GM19023 (cell line): ENCODE measurements around the gene AKT1S1.

Source experiments
- ATAC-seq: cut with Tn5 transposase; IDR thresholded peaks from one replicate; pipeline ENCODE4 v1.9.1; 2021; ENCODE audit warnings: mild to moderate bottlenecking, moderate library complexity; ENCODE audit not compliant: unreplicated experiment

The AKT1S1 gene

DNA sequence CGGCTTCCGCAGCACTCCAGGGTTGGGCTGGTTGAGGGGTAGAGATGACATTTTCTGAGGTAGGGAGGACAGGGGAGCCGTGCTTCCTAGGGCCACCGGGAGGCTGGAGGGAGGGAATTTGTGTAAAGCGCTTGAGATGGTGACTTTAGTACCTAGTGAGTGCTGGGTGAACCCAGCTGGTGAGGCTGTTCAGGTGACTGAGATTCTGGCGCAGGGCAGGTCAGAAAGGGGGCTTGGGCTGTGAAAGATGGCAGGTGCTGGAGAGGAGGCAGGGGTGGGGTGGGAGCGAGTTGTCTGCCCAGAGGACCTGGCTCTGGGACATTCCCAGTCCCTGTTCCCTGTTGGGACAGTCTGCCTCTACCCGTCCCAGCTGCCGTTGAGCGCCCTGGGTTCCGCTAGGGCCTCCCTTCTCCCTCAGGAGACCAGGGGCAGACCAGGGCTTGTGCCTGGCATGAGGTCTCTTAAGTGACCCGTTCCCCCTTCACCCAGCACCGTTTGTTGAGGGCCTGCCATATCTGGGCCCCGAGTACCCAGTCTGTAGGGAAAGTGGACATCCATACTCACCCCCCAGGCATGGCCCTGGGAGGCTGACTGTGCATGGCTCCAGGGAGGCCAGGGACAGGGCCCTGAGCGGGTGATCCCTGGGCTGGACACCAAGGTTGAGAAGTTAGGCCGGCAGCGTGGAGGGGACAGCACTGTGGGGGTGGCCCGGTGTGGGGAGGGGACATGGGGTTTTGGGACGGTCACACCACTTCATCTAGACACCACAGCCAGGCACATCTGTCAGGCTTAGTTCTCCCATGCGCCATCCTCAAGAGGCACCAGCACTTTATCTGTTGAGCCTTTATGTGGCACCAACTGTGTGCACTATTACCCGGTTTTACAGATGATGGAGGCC lies 21.2 kb downstream of the AKT1S1 start:
- no peak for ATAC-seq

DNA sequence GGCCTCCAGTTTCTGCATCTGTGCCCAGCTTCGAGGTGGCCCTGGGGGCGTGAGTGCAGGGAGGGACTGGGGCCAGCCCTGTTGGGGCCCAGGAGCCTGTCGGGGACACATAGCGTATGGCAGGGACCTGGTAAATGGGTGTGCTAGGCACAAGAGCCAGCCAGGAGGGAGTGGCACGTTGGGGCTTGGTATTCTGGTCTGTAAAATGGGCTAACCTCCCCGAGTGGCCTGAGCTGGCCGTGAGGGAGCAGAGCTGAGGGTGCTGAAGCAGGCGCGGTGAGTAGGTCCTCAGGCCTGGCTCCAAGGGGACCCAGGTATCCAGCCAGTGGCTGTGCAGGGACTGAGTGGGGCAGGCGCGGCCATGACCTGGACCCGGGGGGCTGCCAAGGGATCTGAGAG lies 21.9 kb downstream of the AKT1S1 start:
- ATAC-seq, result no peak

DNA sequence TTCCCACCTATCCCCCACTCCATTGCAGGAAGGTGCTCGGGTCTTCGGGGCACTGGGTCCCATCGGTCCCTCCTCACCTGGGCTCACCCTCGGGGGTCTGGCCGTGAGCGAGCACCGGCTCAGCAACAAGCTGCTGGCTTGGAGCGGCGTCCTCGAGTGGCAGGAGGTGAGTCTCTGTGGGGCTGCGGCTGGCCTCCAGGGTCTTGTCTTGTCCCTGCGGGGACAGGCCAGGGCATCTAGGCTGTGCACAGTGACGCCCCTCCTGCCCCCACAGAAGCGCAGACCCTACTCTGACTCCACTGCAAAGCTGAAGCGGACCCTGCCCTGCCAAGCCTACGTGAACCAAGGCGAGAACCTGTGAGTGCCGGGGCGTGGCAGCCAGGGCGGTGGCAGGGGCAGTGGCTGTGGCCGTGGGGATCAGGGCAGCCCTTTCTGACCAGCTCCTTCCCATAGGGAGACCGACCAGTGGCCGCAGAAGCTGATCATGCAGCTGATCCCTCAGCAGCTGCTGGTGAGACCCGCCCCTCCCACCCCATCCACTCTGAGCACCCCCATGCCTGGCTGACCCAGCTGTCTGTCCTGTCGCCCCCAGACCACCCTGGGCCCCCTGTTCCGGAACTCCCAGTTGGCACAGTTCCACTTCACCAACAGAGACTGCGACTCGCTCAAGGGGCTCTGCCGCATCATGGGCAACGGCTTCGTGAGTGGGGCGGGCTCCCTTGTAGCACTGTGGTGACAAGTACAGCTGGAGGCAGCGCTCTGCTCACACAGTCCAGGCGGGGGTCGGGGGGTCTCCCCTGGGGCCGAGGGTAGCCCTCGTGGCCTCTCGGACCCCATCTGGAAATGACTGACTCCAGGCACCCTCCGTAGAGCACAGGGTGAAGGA lies 22.5 kb downstream of the AKT1S1 start:
- no peak for ATAC-seq

DNA sequence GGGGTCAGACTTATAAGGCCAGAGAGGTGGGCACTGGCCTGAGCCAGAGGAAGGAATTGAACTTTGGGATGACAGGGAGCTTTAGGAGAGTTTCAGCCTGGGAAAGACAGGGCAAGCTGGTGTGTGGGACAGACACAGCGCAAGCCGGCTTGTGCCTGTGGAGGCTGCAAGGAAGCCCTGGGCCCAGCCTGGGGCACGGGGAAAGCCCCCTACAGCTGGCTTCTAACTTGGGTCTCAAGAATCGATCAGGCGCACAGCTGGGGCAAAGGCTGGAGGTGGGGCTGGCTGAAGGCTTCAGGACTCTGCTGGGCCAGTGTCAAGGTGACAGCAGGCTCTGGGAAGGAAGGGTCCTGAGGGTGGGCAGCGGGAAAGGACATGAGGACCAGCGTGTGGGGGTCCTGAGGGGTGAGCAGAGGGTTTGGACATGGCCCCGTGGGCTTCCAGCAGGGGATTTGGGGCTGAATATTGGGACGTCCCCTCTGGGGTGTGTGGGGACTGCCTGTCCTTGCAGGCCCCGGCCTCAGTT lies 23.2 kb downstream of the AKT1S1 start:
- no peak for ATAC-seq

DNA sequence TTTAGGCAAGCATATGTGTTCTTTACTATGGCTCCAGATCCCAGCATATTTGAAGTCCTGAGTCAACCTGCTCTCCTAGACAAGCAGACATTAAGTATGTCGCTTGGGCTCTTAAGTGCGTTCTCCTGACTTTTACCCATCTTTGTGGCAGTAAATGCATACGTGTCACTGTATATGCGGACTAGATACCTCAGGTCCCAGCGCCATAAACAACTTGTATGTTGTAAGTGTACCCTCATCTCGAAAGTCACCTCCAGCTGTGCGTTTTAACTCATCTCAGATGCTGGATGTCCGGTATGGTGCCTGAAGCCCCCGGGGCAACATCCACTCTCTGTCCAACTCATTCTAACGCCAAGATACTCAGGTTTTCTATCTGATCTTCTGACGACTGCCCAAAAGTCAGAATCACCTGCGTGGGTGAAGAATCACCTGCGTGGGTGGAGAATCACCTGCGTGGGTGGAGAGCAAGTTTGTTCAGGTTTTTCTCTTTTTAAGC lies 24.5 kb downstream of the AKT1S1 start:
- ATAC-seq, result no peak

DNA sequence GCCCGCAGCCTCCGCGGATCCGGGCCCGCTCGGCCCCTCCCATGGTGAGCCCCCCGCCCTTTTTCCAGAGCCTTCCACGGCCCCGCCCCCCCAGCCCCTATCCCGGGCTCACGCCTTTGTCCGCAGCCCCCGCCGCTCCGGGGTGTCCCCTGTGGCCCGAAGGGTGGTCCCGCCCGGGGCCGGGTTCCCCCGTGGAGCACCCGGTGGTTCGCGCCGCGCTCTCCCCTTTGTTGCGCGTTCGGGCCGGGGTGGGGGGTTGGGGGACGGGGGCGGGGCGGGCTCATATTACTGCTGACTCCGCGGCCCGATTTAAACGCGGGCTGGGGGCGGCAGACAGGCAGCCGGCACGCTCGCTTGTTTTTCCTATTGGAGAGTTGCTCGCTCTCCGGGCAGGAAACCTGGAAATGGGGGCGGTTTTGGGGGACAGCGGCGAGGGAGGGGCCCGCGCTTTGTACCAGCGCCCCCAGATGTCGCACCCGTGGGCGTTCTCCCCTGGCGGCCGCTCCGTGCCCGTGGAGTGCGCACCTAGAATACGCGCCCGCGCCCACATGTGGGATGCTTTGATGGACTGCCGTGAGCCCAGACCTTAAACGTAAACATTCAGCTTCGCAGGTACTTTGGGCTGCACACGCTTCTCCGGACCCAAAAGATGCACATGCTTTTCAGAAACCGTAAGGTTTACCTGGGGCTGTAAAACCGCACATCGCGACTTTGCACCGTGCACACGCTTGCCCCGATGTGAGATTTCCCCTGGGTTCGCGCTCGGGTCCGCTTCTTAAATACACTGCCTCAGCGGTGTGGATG lies 25.5 kb downstream of the AKT1S1 start:
- no peak for ATAC-seq

DNA sequence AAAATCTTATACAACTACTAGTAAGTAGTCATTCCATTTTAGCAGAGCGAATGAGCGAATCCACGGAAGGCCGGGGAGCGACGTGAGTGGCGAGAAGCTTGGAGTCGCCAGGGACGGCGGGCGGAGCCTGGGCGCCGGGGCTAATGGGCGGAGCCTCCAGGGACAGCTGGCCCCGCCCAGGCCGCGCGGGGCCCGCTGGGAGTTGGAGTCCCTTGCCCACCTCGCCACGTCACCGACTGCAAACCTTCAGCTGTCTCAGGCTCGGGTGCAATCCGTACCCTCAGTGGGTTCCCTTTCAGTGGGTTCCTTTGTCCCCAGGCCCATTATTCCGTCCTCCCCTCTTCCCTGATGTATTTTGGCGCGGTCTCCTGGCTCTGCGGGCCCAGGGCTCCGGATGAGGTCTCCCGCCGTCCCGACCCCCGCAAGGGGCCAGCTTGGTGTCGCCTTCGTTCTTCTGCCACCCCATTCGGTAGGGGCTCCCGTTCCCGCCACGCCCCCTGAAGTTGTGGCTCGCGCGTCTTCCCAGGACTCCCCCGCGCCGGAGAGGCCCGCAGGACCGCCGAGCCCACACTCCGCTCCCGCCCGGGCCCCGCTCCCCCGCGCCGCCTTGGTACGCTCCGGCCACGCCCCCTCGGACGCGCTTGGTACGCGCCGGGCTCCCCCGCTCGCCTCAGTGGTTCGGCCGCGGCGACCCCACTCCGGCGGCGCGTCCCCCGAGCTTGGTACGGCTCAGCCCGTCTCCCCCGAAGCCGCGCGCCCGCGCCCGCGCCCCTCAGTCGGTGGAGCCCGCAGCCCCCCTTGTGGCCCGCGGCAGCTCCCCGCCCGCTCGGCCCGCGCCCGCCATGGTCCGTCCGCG lies 26.4 kb downstream of the AKT1S1 start, which contains the start of gene PTOV1:
PTOV1 (plus strand) TSS at position 673 of the 856 bp plus-strand sequence.
- ATAC-seq, result peak; percentile 62

DNA sequence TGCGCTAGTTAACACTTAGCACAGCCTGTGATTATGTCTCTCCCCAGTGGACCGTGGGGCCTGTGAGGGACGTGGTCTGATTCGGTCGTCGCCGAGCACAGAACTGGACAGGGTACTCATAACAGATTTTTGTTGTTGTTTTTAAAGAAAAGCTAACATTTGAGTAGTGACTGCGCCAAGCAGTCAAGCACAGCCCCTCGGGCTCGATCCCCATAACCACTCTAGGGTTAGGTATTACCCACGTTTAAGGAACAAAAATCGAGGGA lies 27.0 kb downstream of the AKT1S1 start:
- no peak for ATAC-seq

DNA sequence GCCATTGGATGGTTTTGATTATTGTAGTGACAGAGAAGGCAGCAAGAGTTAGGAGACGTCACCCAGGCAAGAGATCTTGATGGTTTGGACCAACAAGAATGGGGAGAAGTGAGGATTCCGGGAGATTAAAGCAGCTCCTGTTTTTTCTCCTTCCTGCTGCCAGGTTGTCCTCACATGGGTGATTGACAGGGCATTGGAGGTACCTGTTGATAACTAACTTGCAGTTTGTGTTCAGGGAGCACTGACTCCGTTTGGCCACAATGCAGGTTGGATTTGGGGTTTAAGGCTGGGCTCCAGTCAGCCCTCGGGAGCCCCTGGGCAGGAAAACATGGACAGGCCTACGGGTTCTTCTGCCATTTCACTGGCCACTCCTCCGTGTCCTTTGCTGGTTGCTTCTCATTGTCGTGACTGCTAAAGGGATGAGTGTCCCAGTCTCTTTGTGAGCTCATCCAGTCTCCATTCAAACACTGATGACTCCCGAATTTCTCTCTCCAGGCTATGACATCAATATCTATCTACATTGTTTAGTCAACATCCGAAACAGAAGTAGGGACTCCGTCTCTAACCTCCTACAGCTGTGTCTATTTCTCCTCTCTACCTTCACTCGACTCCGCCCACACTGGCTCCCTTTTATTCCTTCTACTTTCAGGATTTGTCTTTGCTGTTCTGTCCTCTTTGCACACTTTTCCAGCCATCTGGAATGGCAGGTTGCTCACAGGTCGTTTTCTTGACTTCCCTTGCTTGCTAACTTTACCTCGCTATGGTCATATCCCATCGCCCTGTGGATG lies 27.5 kb downstream of the AKT1S1 start:
- ATAC-seq, result no peak

DNA sequence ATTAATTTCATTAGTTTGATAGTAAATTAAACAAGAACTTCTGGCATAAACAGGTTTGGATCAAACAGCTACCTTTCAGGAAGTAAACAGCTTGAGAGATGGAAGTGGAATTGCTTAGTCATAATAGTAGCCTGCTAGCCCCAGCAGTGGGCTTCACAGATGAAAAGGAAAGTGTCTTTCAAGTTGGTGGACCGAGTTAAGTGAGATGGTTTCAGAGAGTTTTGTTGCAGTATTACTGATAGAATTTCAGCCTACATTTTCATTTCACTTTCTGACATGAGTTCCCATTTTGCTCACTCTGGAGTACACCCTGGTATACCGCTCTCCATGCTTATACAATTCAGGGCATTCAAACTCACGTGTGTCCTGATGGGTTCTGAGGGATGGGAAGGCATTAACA lies 28.2 kb downstream of the AKT1S1 start:
- no peak for ATAC-seq

DNA sequence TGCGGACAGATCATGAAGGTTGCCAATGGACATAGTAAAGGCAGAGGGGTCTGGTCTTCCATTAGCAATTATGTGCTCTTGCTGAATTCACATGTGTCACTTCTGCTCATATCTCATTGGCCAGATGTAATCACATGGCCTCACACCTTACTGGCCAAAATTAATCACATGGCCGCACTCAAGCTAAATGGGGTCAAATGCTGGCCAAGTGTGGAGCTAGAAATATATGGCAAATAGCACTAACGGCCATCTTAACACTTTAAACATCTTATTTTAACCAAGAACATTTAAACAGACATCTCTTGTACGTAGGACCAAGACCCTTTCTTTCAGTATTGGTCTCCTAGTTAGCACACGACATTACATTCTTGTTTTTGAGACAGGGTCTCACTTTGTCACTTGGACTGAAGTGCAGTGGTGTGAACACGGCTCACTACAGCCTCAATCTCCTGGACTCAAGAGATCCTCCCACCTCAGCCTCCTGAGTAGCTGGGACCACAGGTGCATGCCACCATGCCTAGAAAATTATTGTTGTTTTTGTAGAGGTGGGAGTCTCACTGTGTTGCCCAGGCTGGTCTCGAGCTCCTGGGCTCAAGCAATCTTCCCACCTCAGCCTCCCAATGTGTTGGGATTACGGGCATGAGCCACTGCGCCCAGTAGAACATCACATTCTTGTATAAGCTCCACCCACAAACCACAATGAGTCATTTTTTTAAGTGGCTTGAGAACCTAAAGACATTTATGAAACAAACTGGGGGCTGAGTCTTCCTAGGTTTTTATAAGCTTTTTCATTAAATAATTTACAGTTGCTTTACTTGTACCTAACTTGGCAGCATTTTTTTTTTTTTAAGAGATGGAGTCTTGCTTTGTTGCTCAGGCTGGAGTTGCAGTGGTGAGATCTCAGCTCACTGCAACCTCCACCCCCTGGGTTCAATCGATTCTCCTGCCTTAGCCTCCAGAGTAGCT lies 29.1 kb downstream of the AKT1S1 start:
- no peak for ATAC-seq

DNA sequence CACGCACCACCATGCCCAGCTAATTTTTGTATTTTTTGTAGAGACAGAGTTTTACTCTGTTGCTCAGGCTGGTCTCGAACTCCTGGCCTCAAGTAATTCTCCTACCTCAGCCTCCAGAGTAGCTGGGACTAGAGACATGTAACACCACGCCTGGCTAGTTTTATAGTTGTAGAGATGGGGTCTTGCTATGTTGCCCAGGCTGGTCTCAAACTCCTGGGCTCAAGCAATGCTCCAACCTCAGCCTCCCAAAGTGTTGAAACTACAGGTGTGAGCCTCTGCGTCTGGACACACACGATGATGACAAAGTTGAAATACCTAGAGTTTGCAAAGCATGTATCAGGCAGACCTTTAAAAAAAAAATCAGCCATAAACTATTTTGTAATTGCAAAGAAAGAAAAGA lies 30.7 kb downstream of the AKT1S1 start:
- no peak for ATAC-seq

DNA sequence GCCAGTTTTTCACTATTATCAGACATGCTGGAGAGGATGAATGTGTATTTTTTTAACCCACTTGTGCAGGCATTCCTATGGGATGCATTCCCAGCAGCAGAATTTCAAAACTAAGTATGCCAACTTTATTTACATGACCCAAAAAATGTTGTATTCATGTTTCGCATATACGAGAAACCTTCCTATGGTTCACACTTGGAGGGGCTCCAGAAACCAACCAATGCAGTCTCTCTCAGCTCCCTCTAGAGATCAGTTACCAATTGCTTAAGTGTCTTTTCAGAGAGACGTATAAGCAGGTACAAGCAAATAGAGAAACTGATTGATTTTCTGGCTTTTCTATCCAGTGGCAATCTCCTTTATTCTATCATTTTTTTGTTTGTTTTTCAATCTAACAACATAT lies 31.7 kb downstream of the AKT1S1 start:
- ATAC-seq, result no peak

DNA sequence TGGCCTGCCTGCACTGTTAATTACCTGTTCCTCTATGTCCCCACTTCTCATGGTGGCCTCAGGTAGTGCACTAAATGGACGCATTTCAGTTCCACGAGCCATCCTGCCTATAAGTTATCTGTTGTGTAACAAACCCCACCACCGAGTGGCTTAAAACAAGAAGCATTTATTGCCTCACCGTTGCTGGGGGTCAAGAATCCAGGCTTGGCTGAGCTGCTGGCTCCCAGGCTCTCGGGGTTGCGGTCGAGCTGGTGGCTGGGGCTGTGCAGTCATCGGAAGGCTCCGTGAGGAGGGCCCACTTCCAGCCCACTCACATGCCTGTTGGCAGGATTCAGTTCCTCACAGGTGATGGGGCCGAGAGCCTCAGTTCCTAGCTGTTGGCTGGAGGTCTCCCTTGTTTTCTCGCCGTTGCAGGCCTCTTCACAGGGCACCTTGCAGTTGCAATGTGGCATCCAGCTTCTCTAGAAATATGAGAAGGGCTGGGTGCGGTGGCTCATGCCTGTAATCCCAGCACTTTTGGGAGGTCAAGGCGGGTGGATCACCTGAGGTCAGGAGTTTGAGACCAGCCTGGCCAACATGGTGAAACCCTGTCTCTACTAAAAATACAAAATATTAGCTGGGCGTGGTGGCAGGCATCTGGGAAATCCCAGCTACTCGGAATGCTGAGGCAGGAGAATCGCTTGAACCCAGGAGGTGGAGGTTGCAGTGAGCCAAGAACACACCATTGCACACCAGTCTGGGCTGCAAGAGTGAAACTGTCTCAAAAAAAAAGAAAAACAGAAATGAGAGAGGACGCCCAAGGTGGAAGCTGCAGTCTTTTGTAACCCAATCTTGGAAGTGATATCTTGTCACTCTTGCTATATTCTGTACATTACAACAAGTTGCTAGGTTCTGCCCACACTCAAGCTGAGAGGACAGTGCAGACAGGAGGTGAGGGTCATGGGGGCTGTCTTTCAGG lies 32.7 kb downstream of the AKT1S1 start:
- no peak for ATAC-seq

DNA sequence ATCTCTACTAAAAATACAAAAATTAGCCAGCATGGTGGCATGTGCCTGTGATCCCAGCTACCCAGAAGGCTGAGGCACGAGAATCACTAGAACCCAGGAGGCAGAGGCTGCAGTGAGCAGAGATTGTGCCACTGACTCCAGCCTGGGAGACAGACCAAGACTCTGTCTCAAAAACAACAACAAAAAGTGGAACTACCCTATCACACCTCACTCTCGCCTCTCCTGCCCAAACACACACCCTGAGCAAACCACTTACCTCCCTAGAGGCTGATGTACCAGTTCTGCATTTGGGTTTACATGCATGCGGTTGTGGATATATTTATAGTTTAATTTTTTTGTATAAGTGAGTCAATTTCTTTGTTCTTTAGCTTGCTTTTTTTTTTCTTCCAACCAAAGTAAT lies 33.9 kb downstream of the AKT1S1 start:
- no peak for ATAC-seq

DNA sequence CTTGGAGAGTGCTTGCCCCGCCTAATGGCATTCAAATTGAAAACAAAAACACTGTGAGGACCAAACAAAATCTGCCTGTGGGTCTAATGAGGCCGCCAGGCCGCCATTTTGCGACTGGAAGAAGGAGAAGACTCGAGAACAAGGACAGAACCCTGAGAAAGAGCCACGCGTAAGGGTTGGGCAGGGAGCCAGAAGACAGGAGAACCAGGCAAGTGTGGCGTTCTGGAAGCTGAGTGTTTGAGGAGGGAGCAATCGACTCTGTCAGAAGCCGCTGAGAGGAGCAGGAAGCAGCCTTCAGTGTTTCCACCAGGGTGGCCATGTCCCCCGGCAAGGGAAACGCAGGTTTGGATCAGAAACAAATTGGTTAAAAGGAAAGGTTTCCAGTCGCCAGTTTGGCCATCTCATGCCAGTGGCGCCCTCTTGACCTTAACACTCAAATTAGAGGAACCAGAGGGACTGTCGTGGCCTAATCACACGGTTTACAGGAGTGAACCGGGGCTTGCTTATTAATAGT lies 36.4 kb downstream of the AKT1S1 start:
- ATAC-seq, result no peak

DNA sequence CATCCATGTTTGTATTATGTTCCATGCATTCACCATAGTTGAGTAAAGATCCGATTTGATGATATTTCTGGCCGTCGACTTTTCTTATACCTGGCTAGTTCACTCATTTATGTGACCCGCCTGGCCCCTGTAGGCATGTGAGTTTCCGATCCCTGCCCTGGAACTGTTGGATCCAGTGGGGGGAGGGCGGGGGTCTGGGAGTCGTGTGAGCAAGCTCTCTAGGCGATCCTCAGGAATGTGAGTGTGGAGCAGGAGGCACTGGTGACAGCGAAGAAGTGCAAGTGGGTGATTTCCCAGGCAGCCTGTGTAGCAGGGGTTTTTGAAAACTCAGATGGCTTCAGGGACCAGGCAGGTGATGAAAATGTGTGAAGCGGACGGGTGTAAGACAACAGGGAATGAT lies 36.8 kb downstream of the AKT1S1 start:
- no peak for ATAC-seq
